VCaP (cell line): ENCODE measurements around the gene KPTN.

Experiments
- H3K27ac ChIP-seq: fragments of 450-650 bp; 2 replicates; pipeline ENCODE4 v1.5.1; 2017
- CTCF ChIP-seq: fragments of 450-650 bp; conservative IDR thresholded peaks from 2 replicates; pipeline ENCODE4 v1.5.1; 2017; ENCODE audit warnings: mild to moderate bottlenecking, moderate library complexity

The KPTN gene

GRCh38 chr19:47493378-47494210 lies 9.6 kb upstream of the KPTN start:
- no peak for TF ChIP-seq CTCF
- no peak overlapping the region; the same call in 1 of the 2 replicates for H3K27ac ChIP-seq

DNA sequence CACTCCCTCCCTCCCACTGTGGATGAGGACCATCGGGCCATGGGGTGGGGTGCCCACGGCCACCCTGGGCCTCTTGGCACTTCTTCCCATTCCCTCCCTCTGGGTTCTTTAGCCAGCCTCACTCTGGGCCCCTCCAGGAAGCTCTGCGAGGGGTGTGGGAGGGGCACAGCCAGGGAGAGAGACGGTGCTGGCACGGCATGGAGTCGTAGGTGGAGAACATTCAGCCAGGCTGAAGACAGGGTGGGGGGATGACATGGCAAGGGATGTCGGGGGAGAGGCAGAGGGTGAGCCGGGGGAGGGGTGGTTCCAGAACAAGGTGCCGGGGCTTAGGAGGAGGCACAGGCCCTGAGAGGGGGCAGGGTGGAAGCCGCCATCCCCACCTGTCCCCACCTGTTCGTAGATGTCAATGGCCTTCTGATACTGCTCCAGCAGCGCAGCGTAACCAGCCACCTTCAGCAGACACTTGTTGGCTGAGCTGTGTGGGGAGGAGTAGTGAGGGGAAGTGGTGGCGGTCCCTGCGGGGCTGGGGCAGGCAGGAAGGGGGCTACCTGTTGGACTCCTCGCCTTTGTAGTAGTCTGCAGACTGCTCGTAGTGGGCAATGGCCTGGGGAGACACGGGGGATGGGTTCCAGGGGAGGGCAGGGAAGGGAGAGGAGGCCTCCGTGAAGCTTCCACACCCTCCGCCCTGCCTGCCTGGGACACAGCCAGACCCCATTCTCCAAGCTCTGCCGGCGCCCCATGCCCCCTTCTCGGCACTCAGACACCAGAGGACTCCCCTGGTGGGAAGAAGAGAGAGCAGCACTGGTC lies 8.8 kb upstream of the KPTN start:
- no peak for TF ChIP-seq CTCF
- no peak overlapping the region for H3K27ac ChIP-seq

- H3K27ac ChIP-seq: no peak overlapping the region
- TF ChIP-seq CTCF: no peak
Measured at GRCh38 chr19:47492137-47492533, 8.1 kb upstream of the KPTN start.

DNA sequence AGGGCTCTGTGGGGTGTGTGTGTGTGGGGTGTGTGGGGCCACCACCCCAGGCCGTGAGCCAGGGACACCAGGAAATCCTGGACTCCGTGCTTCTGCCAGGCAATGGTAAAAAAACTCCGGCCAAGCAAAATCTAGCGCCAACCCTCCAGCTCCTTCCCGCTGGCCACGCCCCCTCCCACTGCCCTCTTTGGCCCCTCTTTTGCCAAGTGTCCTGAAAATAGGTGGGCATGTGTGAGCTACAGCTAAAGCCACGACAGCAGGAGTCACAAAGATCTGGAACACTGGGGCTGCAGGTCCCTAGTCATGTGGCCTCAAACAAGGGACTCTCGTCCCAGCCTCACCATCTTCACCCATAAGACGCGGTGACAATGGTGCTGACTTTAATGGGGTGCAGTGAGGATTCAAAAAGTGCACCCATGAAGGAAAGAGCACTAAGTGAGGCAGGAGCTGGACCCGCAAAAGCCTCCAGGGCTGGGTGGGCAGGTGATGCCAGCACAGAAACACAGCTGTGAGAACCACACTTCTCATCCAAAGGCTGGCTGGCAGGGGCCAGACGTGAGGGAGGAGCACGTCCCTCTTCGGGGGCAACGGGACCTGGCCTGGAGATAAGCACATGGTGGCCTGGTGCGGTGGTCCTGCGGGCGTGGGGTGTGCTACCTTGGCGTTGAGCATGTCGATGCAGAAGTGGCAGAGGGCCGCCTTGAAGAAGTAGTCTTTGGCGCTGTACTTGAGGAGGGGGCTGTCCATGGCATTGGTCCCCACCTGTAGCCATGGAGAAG lies 7.5 kb upstream of the KPTN start:
- H3K27ac ChIP-seq: peak overlapping the region; percentile 21; the same call in 1 of the 2 replicates
- TF ChIP-seq CTCF: no peak

DNA sequence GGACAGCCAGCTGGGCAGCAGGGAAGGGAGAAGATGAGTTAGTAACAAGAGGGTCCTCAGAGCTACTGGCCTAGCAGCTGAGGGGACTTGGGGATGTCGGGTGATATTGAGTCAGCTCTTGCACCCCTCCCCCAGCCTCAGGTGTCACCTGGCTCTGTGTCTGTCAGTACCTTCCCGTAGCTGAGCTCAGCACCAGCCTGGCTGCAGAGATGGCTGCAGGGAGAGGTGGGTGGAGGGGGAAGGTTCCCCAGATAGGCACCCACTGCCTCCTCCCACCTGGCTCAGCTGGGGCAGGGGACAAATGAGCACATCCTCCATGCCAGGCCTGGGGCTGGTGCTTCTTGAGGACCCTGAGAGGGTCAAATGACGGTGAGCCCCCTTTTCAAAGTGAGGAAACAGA lies 6.8 kb upstream of the KPTN start:
- TF ChIP-seq CTCF: no peak
- peak overlapping the region; percentile 21; the same call in 1 of the 2 replicates for H3K27ac ChIP-seq

DNA sequence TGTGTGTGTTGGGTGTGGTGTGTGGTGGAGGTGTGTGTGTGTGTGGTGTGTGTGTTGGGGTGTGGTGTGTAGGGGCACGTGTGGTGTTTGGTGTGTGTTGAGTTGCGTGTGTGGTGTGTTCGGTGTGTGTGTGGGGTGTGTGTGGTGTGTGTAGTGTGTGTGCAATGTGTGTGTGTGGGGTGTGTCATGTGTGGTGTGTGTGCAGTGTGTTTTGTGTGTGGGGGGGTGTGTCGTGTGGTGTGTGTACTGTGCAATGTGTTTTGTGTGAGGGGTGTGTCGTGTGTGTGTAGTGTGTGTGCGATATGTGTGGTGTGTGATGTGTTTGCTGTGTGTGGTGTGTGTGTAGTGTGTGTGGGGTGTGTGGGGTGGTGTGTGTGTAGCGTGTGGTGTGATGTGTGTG lies 6.0 kb upstream of the KPTN start:
- no peak for TF ChIP-seq CTCF
- H3K27ac ChIP-seq: no peak overlapping the region; the same call in 1 of the 2 replicates
